NCI-H2081 (cell line): ENCODE measurements around the gene SUPT6H.
"Not testable (repeated sequence)": the region's sequence is repeated elsewhere in the genome, so short reads cannot be mapped to it uniquely, and the experiment has no call there.

Experiments
- DNase-seq, 2 experiments: peaks; one replicate each; lab custom pipeline; 2025; lab: John Stamatoyannopoulos, UW

The SUPT6H gene

DNA sequence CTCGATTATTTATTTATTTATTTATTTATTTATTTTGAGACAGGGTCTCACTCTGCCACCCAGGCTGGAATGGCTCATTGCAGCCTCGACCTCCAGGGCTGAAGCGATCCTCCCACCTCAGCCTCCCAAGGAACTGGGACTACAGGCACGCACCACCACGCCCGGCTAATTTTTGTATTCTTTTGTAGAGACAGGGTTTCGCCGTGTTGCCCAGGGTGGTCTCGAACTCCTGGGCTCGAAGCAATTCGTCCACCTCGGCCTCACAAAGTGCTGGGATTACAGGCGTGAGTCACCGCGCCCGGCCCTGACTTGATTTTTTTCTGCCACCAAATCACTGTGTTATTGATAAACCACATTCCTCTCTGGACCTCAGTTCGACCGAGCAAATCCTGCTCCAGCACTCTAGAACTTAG, 57.0 kb downstream of the SUPT6H start:
- DNase-seq, result no peak

DNA sequence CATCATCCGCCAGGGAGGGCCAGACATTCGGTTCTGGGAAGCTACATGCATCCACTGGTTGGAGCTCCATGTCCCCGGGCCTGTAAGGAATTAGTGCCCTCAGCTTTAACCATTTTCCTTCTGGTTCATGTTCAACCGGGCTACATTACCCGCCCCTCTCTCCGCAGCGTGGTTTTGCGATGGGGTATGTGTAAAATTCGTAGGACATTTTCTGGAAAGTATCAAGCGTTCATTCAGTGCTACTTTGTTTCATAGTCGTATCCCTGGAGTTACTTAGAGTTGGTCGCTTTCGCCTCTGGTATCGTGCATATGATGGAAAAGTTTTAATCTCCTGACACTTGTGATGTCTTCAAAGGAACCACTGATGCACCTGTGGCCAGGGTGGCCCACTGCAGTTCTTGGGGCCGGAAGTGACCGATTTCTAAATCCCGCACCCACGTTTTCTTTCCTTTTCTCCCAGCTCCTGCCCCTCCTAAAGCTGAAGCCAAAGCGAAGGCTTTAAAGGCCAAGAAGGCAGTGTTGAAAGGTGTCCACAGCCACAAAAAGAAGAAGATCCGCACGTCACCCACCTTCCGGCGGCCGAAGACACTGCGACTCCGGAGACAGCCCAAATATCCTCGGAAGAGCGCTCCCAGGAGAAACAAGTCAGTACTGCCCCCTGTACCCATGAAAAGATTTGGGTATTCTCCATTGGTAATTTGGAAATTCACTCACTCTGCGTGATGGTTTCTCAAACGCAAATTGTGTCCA, 58.4 kb downstream of the SUPT6H start:
- DNase-seq, result peak in 1 of 2 experiments; percentile 15

DNA sequence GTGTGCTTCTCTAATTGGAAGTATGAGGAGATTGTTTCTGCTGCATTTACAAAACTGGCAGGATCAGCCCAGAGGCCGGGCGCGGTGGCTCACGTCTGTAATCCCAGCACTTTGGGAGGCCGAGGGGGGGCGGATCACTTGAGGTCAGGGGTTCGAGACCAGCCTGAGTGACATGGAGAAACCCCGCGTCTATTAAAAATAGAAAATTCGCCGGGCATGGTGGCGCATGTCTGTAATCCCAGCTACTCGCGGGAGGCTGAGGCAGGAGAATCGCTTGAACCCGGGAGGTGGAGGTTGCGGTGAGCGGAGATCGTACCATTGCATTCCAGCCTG, 59.0 kb downstream of the SUPT6H start:
- not testable (repeated sequence) for DNase-seq

DNA sequence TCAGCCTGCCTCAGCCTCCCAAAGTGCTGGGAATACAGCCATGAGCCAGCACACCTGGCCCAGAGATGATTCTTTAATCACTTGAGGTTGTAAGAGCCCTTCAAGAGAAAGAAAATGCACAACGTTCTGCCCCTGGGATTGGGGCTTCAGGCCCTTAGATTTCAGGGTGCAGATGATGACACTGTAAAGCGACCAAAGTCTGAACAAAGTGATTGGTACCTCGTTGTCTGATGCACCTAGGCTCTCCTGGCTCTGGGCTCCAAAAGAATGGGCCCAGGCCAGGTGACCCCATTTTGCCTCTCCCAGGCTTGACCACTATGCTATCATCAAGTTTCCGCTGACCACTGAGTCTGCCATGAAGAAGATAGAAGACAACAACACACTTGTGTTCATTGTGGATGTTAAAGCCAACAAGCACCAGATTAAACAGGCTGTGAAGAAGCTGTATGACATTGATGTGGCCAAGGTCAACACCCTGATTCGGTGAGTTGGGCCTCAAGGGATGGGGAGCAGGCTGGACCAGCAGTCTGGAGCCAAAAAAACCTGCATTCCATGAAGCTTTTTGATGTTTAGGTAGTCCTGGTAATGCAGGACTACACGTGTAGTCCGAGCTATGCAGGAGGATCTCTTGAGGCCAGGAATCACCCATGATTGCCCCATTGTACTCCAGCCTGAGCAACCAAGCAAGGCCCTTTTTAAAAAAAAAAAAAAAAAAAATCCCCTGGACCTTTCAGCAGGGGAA, 60.6 kb downstream of the SUPT6H start:
- DNase-seq, result no peak

DNA sequence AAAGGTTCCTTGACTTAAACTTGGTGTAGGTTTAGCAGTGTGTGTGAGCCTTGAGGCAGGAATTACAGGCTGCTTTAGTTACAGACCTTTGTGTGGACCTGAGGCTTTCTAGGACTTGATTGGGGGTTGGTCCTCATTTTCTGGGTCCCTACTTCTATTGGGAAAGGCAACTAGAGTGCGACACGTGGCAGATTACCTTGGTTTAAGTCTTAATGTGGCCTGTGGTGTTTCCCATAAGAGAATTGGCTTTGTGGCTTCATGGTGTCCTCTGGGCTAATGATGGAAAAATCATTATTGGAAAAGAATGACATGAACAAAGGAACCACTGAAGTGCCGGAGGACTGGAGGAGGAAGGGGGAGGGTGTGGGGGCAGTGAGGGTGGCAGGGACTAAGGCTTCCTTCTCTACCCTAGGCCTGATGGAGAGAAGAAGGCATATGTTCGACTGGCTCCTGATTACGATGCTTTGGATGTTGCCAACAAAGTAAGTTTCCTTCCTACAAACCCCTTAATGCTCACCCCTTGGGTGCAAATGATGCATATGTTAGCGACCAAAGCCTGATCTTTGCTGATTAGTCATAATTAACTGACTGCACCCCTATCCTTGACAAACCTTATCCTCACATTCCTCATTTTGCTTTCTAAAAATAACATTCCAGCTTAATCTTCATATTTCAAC, 61.3 kb downstream of the SUPT6H start:
- DNase-seq, result no peak

DNA sequence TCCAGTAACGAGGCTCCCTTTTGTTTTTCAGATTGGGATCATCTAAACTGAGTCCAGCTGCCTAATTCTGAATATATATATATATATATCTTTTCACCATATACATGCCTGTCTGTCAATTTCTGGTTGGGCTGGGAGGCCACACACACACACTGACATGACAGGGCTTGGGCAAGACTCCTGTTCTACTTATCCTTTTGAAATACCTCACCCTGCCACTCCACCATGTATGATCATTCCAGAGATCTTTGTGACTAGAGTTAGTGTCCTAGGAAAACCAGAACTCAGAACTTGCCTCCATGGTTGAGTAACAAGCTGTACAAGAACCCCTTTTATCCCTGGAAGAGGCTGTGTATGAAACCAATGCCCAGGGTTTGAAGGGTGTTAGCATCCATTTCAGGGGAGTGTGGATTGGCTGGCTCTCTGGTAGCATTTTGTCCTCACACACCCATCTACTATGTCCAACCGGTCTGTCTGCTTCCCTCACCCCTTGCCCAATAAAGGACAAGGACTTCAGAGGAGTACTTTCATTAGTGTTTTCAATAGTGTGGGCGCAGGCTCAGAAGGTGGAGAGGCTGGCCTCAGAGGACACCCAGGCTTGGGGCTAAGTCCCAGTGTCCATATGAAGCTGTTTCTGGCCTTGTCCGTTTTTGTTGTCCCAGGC, 62.0 kb downstream of the SUPT6H start:
- not testable (repeated sequence) for DNase-seq

DNA sequence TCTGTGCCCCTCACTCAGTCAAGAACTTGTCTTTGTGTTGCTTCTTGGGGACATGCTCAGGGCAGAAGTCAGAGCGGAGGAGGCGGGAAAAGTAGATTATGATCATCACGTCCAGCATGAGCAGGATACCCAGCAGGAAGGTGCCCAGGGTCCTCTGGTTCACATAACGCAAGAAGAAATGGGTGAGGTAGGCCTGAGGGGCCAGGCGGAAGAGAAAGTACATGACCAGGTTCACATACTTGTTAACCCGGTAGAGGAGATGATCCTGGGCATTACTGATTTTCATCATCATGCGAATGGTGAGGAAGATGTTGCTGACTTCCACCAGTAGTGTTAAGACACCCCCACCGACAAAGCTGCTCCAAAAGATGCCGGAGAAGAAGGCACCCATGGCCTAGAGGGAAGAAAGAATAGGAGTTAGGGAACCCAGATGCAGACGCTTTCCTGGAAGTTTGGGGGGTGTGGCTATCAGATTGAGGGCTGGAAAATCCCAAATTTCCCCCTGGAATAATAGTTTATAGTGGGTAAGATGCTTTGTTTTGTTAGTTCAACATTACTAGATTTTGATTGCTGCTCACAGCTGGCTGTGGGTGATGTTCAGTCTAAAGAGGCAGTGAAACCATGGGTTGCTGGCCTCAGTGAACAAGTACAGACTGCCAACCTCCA, 62.6 kb downstream of the SUPT6H start:
- no peak for DNase-seq

DNA sequence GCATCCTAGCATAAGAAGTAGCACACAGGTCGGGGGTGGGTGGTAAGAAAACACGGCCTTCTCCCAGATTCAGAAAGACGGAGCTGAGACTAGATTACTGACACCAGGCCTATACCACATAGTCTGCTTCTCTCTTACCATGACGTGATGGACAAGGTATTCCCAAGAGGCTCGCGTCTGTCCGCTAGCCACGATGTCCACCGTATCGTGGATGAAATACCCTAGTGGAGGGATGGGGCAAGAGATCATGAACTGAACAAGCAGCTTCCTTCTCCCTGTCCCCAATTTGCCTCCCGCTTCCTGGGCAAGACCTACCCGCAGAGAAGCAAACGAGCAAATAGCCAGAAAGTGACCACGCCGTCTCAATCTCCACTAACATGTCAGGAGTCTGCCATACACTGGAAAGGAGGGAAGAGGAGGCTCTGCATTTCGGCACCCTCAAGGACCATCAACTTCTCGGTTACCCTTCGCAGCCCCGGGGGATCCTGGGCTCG, 63.2 kb downstream of the SUPT6H start:
- DNase-seq, result peak in 1 of 2 experiments; percentile 37

DNA sequence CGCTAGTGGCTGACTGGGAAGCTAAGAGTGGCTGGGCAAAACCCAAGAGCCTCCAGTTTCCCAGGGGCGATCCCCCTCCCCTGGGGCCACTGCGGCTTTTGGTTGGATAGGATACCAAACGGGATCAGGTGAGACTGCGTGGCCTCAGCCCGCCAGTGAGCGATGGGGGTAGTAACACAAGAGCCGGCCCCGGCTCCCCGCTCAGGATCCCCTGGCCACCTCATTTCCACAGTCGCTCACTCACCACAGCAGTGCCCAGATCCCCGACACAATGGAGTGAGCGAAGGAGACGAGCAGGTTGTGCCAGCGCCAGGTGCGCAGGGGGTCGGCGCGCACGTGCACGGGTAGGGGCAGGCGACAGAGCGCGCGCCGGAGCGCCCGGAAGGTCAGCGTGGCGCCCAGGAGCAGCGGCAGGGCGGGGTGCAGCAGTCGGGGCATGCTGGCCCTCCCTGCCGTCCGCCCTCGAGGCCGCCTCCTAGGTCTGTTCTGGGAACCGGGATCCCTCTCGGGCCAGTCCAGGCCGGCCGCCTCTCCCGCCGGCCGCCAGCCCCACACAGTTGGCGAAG, 63.7 kb downstream of the SUPT6H start:
- peak; percentile 50 to 83 for DNase-seq

DNA sequence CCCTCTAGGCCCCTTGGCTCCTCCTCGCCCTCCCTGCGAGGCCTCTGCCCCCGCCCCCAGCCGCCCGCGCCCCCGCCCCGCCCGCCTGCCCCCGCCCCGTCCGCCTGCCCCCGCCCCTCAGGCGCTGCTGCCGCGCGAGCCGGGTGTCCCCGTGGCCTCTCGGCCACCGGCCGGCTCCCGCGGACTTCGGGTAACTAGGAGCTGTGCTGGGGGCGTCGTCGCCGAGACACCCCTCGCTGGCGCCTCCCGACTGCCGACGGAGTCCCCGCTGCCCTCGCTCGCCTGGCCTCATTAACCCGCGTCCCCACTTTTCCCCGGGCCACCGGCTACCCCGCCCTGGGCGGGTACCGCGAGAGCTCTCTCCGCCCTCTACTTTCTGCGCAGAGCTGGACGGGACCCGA, 64.2 kb downstream of the SUPT6H start, which contains the start of gene TLCD1:
Gene TLCD1, minus strand, starts transcription at position 8 of the 401 bp plus-strand sequence. CDS start 136 bp downstream, outside the sequence.
- peak; percentile 44 to 50 for DNase-seq

DNA sequence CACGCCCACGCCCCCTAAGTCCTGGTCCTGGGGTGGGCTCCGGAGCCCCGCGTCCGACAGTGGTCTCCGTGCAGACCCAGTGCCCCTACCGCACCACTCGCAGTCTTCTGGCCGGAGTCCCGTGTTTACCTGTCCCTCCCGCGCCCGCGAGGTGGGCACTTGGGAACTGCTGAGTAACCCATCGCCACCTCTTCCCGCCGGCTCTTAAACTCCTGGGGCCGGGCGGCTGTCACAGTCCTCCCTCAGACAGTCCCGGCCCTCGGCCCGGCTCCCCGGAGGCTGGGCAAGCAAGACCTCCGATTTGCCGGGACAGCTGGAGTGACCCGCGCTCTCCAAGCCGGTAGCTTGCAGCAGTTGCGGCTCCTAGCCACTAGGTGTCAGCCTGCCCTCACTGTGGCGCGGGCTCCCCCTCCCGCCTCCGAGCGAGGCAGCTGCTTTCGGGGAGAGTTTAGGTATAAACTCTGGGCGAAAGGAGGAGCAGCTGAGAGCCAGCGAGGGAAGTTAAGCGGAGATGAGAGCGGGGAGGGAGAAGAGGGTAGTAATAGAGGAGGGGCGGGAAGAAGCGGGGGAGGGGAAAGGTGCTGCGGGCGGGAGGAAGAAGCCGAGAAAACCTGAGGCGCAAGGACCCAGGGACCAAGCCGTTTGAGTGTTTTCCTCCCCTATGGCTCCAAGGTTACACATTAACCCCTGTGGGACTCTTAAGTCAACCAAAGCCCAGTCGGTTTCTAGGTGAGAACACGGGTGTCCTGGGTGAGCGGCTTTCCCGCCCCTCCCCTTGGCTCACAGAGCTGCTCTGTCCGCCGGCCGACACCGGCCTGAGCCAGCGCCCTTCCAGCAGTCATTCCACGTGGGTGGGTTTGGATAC, 64.9 kb downstream of the SUPT6H start:
- DNase-seq, result peak; percentile 67 to 84

DNA sequence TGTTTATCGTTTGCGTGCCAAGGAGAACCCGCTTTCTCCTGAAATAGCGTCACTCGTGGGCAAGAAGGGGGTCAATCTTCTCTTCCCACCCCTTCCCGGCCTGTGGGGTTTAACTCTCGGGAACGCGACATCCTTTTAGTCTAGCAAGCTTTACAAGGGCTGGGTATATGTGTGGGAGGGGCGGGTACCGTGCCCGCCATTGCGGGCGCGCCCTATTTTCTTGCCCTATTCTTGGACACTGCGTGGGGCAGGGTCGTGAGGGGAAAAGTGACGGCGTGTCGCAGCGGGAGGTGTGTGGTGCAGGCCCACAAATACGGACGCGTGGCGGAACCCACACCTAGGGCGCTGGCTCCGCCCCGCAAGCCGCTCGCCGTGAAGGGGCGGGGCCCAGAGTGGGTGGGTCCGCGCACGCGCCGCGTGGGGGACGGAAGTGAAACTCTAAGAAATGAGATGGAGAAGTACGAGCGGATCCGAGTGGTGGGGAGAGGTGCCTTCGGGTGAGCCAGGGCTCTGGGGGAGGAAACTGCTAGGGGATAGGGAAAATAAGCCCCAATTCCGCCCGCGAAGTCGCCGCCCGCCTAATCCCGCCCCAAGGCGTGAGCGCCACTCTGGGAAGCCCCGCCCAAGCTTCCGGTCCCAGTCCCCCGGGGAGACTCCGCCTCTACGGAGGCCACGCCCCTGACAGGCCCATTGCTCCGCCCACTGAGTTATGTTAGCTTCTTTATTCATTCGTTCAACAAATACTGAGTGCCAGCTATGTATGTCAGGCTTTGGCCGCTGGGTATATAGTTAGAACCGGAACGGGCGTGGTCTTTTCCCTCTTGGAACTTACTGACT, 66.6 kb downstream of the SUPT6H start, which contains the start of gene NEK8:
Gene NEK8, plus strand, starts transcription at position 425 of the 837 bp plus-strand sequence. Its CDS starts 26 bp downstream, at position 451.
- DNase-seq, result peak; percentile 74 to 78

DNA sequence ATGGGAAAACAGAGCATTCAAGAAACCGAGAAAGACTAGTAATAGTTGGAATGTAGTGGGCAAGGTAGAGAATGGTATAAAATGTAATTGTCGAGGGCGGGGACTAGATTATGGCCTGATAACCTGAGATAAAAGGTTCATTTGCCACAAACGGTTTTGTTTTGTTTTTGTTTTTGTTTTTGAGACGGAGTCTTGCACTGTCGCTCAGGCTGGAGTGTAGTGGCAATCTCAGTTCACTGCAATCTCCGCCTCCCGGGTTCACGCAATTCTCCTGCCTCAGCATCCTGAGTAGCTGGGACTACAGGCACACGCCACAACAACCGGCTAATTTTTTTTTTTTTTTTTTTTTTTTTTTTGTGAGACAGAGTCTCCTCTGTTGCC, 67.9 kb downstream of the SUPT6H start:
- no peak for DNase-seq

DNA sequence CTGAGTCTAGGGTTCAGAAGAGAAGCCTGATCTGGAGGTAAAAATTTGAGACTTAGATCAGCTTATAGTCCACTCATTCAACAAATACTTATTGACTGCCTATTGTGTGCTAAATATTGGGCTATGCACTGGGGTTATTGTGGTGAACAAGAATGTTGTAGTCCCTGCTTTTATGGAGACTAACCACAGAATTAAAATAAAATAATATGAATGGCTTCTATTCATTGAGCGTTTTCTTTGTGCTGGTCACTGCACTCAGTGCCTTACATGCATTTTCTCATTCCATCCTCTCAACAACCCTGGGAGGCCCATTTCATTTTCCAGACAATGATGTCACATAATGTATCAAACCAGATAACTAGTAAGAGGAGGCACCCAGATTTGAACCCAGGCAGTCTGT, 71.3 kb downstream of the SUPT6H start:
- no peak for DNase-seq

DNA sequence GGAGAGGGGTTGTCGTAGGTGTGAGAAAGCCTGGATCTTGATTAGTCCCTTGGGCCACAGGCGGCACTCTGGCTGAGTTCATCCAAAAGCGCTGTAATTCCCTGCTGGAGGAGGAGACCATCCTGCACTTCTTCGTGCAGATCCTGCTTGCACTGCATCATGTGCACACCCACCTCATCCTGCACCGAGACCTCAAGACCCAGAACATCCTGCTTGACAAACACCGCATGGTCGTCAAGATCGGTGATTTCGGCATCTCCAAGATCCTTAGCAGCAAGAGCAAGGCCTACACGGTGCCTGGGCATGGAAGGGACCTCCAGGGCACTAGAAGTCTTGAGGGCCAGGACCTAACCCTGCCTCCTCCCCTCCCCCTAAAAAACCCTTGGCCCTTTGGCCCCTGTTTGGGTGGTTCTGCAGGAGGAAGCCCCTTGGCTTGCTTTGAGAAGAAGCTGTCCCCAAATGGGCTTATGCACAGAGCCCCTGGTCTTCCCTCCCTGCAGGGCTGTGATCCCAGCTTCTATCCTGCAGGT, 72.8 kb downstream of the SUPT6H start:
- no peak for DNase-seq

DNA sequence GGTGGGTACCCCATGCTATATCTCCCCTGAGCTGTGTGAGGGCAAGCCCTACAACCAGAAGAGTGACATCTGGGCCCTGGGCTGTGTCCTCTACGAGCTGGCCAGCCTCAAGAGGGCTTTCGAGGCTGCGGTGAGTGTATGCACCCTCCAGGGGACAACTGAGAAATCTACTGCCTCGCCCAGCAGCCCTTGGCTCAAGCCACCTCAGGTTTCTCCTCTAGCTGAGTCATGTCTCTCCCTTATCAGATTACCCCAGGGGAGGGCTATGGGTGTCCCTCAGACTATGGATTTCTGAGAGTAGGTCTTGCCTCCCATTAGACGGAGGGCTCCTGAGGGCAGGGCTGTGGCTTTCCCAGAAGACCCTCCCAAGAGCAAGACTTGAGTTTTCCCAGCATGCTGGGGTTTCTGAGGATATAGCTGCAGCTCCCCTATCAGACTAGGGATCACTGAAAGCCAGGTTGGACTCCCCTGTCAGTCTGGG, 73.3 kb downstream of the SUPT6H start:
- no peak for DNase-seq

DNA sequence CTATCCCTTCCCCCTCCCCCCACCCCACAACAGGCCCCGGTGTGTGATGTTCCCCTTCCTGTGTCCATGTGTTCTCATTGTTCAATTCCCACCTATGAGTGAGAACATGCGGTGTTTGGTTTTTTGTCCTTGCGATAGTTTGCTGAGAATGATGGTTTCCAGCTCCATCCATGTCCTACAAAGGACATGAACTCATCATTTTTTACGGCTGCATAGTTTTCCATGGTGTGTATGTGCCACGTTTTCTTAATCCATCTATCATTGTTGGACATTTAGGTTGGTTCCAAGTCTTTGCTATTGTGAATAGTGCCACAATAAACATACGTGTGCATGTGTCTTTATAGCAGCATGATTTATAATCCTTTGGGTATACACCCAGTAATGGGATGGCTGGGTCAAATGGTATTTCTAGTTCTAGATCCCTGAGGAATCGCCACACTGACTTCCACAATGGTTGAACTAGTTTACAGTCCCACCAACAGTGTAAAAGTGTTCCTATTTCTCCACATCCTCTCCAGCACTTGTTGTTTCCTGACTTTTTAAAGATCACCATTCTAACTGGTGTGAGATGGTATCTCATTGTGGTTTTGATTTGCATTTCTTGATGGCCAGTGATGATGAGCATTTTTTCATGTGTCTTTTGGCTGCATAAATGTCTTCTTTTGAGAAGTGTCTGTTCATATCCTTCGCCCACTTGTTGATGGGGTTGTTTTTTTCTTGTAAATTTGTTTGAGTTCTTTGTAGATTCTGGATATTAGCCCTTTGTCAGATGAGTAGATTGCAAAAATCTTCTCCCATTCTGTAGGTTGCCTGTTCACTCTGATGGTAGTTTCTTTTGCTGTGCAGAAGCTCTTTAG, 74.1 kb downstream of the SUPT6H start:
- DNase-seq, result not testable (repeated sequence)

DNA sequence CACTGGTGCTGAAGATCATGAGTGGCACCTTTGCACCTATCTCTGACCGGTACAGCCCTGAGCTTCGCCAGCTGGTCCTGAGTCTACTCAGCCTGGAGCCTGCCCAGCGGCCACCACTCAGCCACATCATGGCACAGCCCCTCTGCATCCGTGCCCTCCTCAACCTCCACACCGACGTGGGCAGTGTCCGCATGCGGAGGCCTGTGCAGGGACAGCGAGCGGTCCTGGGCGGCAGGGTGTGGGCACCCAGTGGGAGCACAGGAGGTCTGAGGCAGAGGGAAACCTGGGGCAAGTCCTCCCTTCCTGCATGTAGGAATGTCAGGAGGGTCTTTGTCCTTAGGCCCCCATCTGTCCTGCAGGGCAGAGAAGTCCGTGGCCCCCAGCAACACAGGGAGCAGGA, 75.3 kb downstream of the SUPT6H start:
- DNase-seq, result no peak
